Rectal smooth muscle tissue (tissue), 1 donor: ENCODE data around the gene LIN54.
"Not testable (repeated sequence)": the region's sequence is repeated elsewhere in the genome, so short reads cannot be mapped to it uniquely, and the experiment has no call there.

ENCODE experiments used
- H3K27ac ChIP-seq: one replicate; pipeline ENCODE4 v1.7.0; 2013; ENCODE audit warnings: low read depth, low read length, inconsistent platforms
- H3K27me3 ChIP-seq: one replicate; pipeline ENCODE4 v1.7.0; 2013; ENCODE audit warnings: low read length; ENCODE audit not compliant: control insufficient read depth, insufficient read depth
- H3K36me3 ChIP-seq: one replicate; pipeline ENCODE4 v1.7.0; 2013; ENCODE audit warnings: low read length; ENCODE audit not compliant: control insufficient read depth, insufficient read depth
- H3K4me1 ChIP-seq: one replicate; pipeline ENCODE4 v1.7.0; 2013; ENCODE audit warnings: low read length; ENCODE audit not compliant: control insufficient read depth, insufficient read depth
- H3K4me3 ChIP-seq: one replicate; pipeline ENCODE4 v1.7.0; 2013; ENCODE audit warnings: low read length
- H3K9ac ChIP-seq: one replicate; pipeline ENCODE4 v1.7.0; 2013; ENCODE audit warnings: low read length

Gene LIN54

DNA sequence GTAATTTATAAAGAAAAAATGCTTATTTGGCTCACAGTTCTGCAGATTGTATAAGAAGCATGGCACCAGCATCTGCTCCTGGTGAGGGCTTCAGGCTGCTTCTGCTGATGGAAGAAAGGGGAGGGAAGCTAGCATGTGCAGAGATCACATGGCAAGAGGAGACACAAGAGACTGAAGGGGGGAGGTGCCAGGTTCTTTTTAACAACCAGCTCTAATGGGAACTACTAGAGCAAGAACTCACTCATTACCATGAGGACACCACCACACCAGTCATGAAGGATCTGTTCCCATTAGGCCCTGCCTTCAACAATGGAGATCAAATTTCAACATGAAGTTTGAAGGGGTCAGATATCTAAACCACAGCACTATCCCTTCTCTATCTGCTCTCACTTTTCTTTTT is 14.9 kb upstream of the LIN54 start:
- Histone ChIP-seq H3K9ac (no peak overlapping the region), H3K27me3 (no peaks in the 10 kb centered on the region), H3K4me1 (no peaks in the 10 kb centered on the region), H3K36me3 (no peaks in the 10 kb centered on the region), H3K4me3 (no peak overlapping the region), H3K27ac (no peak overlapping the region)

DNA sequence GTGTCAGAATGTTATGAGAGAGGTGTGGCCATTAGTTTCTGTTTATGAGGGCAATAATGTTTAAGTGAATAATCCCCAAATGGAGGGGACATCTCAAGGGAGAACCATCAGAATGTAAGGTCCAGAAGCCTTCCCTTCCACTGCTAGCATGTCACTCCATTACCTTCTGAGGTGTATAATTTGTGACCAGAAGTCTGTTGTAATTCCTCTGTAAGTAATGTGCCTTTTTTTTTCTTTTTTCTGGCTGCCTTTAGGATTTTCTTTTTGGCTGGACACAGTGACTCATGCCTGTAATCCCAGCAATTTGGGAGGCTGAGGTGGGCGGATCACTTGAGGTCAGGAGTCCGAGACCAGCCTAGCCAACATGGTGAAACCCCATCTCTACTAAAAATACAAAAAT is 13.6 kb upstream of the LIN54 start:
- H3K4me1 ChIP-seq: no peaks in the 10 kb centered on the region
- H3K27ac ChIP-seq: no peak overlapping the region
- no peaks in the 10 kb centered on the region for H3K27me3 ChIP-seq
- no peaks in the 10 kb centered on the region for H3K36me3 ChIP-seq
- H3K4me3 ChIP-seq: no peak overlapping the region
- H3K9ac ChIP-seq: no peak overlapping the region

DNA sequence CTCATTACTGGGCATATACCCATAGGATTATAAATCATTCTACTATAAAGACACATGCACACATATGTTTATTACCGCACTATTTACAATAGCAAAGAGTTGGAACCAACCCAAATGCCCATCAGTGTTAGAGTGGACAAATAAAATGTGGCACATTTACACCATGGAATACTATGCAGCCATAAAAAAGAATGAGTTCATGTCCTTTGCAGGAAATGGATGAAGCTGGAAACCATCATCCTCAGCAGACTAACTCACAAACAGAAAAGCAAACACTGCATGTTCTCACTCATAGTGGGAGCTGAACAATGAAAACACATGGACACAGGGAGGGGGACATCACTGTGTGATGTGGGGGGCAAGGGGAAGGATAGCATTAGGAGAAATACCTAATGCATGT is 13.0 kb upstream of the LIN54 start:
- H3K27ac ChIP-seq, H3K27me3 ChIP-seq, H3K4me3 ChIP-seq, H3K4me1 ChIP-seq, H3K9ac ChIP-seq, H3K36me3 ChIP-seq: not testable (repeated sequence)

DNA sequence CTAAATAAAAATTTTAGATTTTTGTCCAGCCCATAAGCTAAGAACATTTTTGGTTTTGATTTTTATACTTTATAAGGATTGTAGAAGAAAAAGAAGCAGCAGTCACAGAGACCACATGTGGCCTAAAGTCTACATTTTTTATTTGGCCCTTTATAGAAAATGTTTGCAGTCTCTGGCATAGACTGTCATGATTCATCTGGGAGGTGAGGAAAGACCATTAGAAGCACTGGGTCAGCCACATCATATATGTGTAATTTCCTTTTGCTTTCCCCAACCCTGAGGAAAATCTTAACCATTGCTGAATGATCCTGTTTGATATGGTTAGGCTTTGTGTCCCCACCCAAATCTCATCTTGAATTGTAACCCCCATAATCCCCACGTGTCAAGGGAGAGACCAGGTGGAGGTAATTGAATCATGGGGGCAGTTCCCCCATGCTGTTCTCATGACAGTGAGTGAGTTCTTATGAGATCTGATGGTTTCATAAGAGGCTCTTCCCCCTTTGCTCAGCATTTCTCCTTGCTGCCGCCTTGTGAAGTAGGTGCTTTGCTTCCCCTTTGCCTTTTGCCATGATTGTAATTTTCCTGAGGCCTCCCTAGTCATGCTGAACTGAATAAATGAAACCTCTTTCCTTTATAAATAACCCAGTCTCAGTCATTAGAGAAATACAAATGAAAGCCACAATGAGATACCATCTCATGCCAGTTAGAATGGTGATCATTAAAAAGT is 12.3 kb upstream of the LIN54 start:
- no peaks in the 10 kb centered on the region for H3K36me3 ChIP-seq
- no peaks in the 10 kb centered on the region for H3K4me1 ChIP-seq
- no peaks in the 10 kb centered on the region for H3K27me3 ChIP-seq
- no peak overlapping the region for H3K27ac ChIP-seq
- H3K4me3 ChIP-seq: no peak overlapping the region
- no peak overlapping the region for H3K9ac ChIP-seq

DNA sequence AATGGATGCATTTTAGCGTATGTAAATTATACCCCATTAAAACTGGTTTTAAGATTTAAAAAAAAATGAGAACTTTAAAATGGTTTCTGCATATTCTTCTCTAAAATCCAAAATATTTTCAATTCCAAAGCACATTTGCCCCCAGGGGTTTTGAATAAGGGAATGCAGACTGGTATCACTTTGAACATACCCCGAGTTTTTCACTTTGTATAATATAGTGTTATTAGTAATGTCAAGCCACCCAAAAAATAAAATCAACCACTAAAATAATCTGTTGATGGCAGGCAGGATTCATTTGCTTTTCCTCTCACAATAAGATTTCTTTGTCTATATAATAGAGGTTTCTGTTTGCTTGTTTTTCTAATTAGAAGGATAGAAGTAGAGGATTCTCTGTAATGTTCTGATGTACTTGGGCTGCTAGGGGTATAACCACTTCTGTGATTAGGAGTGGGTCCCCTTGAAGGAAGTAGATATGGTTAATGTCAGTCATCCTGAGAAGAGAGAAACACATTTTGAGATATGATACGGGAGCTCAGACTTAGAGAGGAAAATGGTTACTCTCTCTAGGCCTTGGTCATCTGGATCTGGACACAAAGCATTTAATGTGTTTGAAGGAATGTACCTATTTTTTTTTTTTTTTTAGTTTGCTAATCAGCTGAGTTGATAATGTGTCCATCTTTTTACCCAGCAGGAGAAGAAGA is 9.3 kb upstream of the LIN54 start:
- Histone ChIP-seq H3K4me3 (no peak overlapping the region), H3K27me3 (no peaks in the 10 kb centered on the region), H3K36me3 (no peaks in the 10 kb centered on the region), H3K27ac (no peak overlapping the region), H3K4me1 (no peaks in the 10 kb centered on the region), H3K9ac (no peak overlapping the region)

DNA sequence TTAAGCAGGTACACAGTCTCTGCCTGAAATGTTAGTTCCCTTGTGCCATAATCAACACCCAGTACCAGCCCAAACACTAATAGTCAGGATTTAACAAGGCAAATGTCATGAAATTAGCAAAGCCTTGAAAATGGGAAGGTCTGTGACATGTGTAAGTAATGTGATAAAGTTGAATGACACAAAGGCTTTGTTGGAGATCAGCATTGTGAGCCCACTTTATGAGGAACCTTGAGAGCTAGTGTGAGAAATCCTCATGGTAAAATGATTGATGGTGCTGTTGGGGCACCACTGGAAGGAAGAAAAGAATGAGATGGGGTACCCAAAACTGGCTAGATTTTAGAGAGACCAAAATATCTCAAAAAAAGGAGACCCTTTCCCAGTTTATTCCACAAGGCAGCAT is 3.3 kb upstream of the LIN54 start:
- Histone ChIP-seq H3K9ac (no peak overlapping the region), H3K4me1 (peaks cover 6% of the 10 kb centered on the region), H3K27ac (peak overlapping the region; percentile 74), H3K27me3 (no peaks in the 10 kb centered on the region), H3K4me3 (peak overlapping the region; percentile 75), H3K36me3 (no peaks in the 10 kb centered on the region)

DNA sequence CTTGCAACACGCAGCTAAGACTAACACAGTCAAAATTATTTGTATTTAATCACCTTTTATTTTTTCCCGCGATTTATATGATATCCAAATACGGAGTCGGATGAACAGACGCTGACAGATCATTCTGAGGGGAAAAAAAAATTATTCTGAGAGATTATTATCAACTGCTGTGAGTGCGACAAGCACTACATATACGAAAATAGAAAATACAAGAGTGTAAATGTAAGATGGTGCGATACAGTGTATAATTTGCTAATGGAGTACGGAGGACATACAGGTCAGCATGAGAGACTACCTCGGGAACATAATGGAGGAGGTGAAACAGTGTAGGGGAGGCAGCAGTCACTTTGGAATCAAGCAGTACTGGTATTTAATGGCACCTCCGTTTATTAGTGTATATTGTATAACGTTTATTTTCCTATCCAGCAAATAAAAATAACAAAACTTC is 2.8 kb upstream of the LIN54 start:
- Histone ChIP-seq H3K4me3 (peak overlapping the region; percentile 75), H3K4me1 (peaks cover 6% of the 10 kb centered on the region), H3K27ac (peak overlapping the region; percentile 74), H3K27me3 (no peaks in the 10 kb centered on the region), H3K9ac (peak overlapping the region; percentile 46), H3K36me3 (no peaks in the 10 kb centered on the region)

DNA sequence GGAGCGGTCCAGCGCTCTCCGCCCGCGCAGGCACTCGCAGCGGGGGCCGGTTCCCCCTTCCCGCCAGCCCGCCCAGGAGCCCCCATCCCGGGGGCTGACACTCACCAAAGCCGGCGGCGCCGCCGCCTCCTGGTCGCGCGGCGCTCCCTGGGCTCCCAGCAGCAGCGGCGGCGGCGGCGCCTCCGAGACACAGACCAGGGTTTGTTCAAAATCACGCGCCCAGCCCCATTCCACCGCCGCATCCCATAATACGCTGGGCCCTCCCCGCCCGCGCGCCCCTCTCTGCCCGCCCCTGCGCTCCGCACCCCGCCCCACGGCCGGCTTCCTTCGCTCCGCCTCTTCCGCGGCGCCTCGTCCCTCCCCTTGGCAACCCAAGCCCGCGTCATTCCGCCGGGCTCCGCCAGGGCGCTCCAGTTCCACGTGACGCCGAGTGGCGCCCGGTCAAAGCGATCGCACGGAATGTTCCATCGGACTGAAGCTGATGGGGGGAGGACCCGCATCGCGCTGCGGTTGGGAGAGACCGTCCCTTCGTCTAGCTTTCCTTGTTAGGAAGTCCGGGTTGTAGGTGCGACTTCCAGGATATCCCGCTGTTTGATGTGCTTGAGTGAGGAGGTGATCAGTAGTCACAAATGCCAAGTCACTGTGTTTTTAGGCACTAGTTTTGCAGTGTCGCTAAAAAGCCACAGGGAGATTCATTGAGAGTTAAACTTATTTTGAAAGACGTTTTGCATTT is 2.2 kb upstream of the LIN54 start:
- no peaks in the 10 kb centered on the region for H3K36me3 ChIP-seq
- H3K4me1 ChIP-seq: peaks cover 6% of the 10 kb centered on the region
- H3K27me3 ChIP-seq: no peaks in the 10 kb centered on the region
- peak overlapping the region; percentile 80 for H3K4me3 ChIP-seq
- peak overlapping the region; percentile 74 for H3K27ac ChIP-seq
- peak overlapping the region; percentile 49 for H3K9ac ChIP-seq

DNA sequence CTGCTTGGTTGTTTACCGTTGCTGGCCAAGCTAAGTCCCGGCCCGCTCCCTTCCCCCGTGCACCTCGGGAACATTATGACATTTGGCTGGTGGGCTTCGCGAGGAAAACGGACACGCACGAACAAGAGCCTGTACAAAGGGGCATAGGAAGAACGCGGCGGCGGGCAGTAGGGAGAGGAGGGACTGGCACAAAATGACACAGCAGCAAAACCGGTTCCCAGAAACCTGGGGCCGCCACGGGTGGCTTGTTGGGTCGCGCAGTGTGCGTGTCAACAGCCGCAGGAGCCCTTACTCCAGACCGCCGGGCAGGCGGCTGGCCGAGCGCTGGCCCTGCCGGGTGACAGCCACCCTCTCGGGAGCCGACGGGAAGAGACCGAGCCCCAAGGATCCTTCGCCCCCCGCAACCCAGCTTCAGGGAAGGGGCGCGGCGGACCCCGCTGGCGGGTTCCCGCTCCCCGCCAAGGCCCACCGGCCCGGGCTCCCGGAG is 1.6 kb upstream of the LIN54 start:
- peaks cover 6% of the 10 kb centered on the region for H3K4me1 ChIP-seq
- H3K27ac ChIP-seq: peak overlapping the region; percentile 73

DNA sequence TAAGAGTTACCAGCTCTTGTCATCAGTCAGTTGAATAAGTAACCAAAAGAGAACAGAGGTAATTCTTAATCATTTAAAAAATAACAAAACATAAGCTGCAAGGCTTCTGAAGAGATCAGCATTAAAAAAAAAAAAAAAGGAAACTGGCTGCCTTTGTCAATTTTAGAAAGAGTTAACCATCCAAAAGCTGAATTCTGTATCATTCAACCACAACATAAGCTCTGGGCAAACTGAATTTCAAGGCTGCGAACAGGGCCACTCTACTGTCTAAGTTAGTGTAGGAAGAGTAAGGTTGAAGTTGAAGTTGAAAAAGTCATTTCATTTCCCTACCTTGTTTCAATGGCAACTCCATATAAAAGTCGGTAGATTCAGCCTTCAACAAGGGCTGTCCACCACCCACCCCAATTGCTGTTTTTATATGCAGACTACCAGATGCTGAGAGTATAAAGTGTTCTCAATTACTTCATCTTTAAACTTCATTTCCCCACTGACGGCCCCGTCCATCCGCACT is 1.1 kb upstream of the LIN54 start:
- H3K4me1 ChIP-seq: peaks cover 6% of the 10 kb centered on the region

More for the DNA sequence above, 1.6 kb upstream of the LIN54 start:
- Histone ChIP-seq H3K27me3 (no peaks in the 10 kb centered on the region), H3K4me3 (peak overlapping the region; percentile 80), H3K9ac (peak overlapping the region; percentile 49), H3K36me3 (no peaks in the 10 kb centered on the region)

DNA sequence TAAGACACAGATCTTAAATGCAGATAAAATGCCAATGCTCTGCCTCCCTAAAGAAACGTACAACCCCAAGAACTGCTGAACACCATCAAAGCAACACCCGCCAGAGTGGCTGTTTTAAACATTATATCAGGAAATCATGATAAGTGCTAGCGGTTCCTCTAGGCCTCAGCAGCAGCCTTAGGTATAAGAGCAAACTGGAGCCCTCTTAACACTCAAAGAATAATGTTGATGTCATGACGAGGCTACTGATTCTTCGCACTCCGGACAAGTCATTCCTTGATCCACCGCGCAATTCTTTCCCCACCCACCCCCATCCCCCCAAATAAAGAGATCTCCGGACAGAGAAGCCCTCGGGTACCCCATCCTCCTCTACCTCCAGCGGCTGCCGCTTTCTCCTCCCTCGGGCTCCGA is 507 bp downstream of the LIN54 start:
- H3K36me3 ChIP-seq: no peaks in the 10 kb centered on the region
- peak overlapping the region; percentile 87 for H3K4me3 ChIP-seq
- H3K27ac ChIP-seq: peak overlapping the region; percentile 86
- H3K4me1 ChIP-seq: peaks cover 6% of the 10 kb centered on the region
- no peaks in the 10 kb centered on the region for H3K27me3 ChIP-seq
- H3K9ac ChIP-seq: peak overlapping the region; percentile 77

More for the DNA sequence above, 1.1 kb upstream of the LIN54 start:
- Histone ChIP-seq H3K9ac (peak overlapping the region; percentile 49), H3K4me3 (peak overlapping the region; percentile 80), H3K27ac (peak overlapping the region; percentile 73), H3K36me3 (no peaks in the 10 kb centered on the region), H3K27me3 (no peaks in the 10 kb centered on the region)

DNA sequence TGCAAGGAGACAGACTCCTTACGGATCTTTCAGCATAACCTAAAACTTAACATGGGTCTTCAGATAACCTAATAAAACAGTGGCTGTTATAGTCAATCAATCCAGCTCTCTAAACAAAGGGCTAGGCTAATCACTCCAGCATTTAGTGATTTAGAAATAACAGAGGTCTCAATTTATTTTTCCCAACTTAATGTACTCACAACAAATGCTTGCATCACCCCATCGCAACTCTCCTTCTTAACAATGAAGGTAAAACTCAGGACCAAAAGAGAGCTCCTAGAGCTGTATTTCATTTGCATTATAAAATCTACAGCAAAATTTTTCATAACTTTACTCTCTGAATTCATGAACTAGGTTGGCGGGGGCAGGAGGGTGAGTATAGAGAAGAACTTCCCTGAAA is 1.1 kb downstream of the LIN54 start:
- Histone ChIP-seq H3K9ac (peak overlapping the region; percentile 21), H3K4me1 (peaks cover 6% of the 10 kb centered on the region), H3K27ac (no peak overlapping the region), H3K36me3 (no peaks in the 10 kb centered on the region), H3K27me3 (no peaks in the 10 kb centered on the region), H3K4me3 (peak overlapping the region; percentile 87)
